GM13976 (cell line): Measurements from ENCODE around the gene EPHA2.
A peak's percentile ranks its signal among the peaks of the same experiment; 100 is the strongest.

ENCODE experiments used
- DNase-seq: peaks from one replicate; pipeline ENCODE4 v3.0.0; 2012; ENCODE audit warnings: low spot score
- in situ Hi-C: fragments of 300-500 bp; cut with MboI; formaldehyde crosslinking; loops from one replicate; pipeline ENCODE4 v1.12.0; 2022; ENCODE audit warnings: low sequenced_read_pairs, mixed read lengths, inconsistent platforms; ENCODE audit not compliant: unreplicated experiment
- TF ChIP-seq, protein P1 (sequence below): IDR thresholded peaks from 2 replicates; pipeline ENCODE4 v1.5.1; 2012; ENCODE audit warnings: borderline replicate concordance, mild to moderate bottlenecking; ENCODE audit not compliant: insufficient read depth; ENCODE audit errors: extremely low read depth, missing control alignments, control extremely low read depth

The EPHA2 gene

DNA sequence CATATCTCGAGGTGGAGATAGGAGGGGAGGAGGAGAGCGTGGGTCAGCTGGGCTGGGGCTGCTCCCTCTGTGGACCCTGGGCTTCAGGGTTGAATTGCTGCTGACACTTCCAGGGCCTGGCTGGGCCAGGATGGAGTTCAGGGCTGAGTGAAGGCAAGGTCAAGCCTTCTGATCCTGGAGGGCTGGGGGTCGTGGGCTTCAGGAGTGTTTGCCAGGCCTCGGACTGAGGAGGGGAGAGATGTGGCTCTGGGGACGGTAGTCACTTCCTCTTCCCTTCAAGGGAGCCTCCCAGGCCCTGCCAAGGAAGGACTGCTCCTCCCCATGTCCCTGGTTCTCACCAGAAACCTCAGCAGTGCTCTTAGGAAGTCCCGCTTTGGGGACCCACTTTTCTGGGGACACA lies 70.3 kb downstream of the EPHA2 start:
- in situ Hi-C loops: loop anchor here (25.0 kb wide), 1 partner anchor 277 kb away; the partner anchor contains the start of genes FBXO42 and SZRD1
- TF ChIP-seq, protein P1, sequence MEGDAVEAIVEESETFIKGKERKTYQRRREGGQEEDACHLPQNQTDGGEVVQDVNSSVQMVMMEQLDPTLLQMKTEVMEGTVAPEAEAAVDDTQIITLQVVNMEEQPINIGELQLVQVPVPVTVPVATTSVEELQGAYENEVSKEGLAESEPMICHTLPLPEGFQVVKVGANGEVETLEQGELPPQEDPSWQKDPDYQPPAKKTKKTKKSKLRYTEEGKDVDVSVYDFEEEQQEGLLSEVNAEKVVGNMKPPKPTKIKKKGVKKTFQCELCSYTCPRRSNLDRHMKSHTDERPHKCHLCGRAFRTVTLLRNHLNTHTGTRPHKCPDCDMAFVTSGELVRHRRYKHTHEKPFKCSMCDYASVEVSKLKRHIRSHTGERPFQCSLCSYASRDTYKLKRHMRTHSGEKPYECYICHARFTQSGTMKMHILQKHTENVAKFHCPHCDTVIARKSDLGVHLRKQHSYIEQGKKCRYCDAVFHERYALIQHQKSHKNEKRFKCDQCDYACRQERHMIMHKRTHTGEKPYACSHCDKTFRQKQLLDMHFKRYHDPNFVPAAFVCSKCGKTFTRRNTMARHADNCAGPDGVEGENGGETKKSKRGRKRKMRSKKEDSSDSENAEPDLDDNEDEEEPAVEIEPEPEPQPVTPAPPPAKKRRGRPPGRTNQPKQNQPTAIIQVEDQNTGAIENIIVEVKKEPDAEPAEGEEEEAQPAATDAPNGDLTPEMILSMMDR: no peak
- no peak for DNase-seq

DNA sequence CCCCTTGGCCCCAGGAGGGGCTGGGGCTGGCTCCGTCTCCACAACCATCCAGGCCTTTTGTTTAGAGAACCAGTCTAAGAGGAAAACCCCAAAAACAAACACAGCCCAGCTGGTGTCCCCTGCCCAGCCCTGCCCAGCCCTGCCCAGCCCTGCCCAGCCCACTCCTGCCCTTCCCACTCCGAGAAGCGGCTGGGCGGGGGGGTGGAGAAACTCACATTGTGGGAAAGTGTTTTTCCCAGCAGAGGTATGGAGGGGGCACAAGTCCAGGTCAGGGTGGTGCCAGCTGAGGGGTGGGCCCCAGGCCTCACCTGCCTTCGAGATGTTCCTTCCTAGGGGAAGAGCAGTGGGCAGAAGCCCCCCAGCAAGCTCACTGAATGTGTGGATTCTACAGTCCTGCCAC lies 72.4 kb downstream of the EPHA2 start:
- in situ Hi-C loops: loop anchor here (5.0 to 25.0 kb wide), 2 partner anchors 104 to 279 kb away; partner anchors contain the start of genes FBXO42 and SZRD1
- TF ChIP-seq, protein P1: no peak
- DNase-seq: no peak

DNA sequence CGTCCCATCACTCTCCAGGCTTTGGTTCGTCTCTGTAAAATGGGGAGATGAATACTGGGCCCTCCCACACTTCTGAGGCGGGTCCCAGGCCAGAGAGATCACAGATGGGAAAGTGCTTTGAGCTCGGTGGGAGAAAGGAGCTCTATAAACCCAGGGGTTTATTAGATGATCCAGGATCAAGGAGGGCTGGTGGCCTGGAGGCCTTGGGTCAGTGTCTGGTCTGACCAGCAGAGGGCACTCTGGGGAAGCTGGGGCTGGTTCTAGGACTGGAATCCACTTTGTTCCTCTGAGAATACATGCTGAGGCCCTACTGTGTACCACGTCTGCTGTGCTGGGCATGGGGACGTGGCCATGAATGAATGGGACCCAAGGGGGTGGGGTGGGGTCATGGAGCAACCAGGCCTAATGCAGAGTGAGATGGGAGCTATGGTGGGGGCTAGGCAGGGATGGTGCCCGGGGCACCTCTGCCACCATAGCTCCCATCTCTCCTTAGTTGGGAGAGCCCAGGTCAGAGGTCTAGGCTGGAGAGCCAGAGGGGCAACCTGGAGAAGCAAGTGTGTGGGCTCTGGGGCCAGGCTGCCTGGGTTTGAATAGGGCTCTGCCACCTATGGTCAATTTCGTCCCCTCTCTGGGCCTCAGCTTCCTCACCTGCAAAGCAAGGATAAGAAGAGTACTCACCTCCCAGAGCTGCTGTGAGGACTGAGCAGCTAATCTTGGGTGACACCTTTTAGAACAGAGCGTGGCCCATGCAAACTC lies 73.4 kb downstream of the EPHA2 start:
- in situ Hi-C loops: loop anchor here (5.0 to 25.0 kb wide), 2 partner anchors 105 to 280 kb away; partner anchors contain the start of genes FBXO42 and SZRD1
- TF ChIP-seq, protein P1: peak; percentile 74
- DNase-seq: peak; percentile 86

DNA sequence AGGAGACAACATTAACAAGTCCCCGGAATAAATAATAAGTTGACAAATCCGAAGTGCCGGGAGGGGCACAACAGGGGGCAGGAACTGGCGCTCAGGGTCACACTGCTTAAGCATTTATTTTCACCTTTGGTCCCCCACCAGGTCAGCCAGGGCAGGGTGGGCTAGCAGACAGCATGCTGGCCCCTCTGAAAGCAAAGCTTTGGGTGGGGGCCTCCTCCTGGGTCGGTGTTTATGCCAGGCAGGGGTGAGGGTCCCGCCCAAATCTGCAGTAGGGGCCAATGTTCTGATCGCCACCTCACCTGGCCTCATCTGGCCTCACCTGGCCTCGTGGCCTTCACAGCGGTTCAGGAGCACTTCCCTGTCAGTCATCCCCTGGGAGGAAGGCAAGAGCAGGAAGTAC lies 74.2 kb downstream of the EPHA2 start:
- in situ Hi-C loops: loop anchor here (5.0 to 25.0 kb wide), 2 partner anchors 106 to 281 kb away; partner anchors contain the start of genes FBXO42 and SZRD1
- TF ChIP-seq, protein P1: no peak
- DNase-seq: no peak

DNA sequence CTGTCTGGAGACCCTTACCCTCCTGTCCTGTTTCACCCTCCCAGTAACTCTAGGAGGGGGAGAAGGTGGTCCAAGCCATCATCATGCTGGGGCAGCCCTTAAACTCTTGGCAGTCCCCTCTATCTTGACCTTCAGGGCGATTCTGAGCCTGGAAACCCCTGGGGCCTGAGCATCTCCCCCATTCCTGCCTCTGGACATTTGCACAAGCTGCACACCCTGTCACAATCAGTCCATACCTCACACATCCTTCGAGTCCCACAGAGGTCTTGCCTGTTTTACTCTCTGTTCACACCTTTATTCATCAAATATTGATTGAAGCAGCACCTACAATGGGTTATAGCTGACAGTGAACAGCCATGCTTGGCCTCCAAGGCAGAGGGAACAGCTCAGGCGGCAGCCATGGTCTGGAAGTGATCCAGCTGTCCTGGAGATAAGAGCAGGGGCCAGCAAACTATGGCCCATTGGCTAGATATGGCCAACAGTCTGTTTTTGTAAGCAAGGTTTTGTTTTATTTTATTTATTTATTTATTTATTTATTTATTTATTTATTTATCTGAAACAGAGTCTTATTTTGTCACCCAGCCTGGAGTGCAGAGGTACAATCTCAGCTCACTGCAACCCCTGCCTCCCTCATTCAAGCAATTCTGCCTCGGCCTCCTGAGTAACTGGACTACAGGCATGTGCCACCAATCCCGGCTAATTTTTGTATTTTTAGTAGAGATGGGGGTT lies 75.3 kb downstream of the EPHA2 start:
- DNase-seq: no peak
- in situ Hi-C loops: loop anchor here (5.0 to 25.0 kb wide), 2 partner anchors 107 to 282 kb away; partner anchors contain the start of genes FBXO42 and SZRD1
- TF ChIP-seq, protein P1: no peak

DNA sequence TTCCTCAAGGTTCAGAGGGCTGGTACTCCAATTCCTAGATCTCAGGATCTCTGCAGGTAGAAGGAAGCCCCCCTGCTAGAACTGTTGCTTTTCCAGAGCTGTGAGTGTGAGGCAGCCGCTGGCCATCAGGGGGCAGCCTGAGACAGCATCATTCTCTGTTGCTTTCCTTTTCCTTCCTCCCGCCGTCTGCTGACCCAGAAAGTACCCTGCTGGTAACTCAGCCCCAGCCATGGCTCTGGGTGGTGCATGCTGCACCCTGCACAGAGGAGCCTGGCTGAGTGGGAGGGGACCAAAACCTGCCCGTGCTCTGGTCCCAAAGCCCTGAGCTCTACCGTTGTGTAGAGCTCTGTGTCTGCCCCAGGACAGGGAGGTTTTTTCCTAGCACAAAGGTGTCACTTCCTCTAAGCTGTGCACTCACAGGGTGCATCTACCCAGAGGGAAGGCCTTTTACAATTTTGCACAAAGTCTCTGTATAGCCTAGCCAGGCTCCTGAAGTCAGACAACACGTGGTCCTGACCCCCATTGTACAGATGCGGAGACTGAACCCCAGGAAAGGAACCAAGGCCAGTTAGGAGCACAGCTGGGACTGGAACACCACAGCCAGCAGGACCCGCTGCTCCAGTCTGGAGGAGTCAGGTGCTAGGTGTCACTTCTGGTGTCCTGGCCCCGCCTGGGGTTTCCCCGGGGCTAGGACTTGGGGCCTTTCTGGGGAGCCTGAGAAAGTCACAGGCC lies 76.8 kb downstream of the EPHA2 start:
- in situ Hi-C loops: loop anchor here (25.0 kb wide), 1 partner anchor 283 kb away; the partner anchor contains the start of genes FBXO42 and SZRD1
- DNase-seq: peak; percentile 87
- TF ChIP-seq, protein P1: peak; percentile 83
